Endodermal cell (in vitro differentiated cells): Measurements from ENCODE around the gene LPIN3. TPM values are rescaled to one million over a fixed set of nuclear protein-coding genes. Genes with fewer than 3 reads are reported as not detected.

Source experiments
- DNase-seq: peaks from one replicate; pipeline ENCODE4 v3.0.0-alpha.2; 2017
- H3K27ac ChIP-seq: 2 replicates; pipeline ENCODE4 v1.5.1; 2013; ENCODE audit warnings: mild to moderate bottlenecking, low read depth, low read length, moderate library complexity
- H3K27me3 ChIP-seq: 2 replicates; pipeline ENCODE4 v1.6.1; 2013; ENCODE audit warnings: mild to moderate bottlenecking, low read length, moderate library complexity; ENCODE audit not compliant: insufficient read depth, control insufficient read depth, poor library complexity, severe bottlenecking
- H3K36me3 ChIP-seq: 2 replicates; pipeline ENCODE4 v1.7.0; 2013; ENCODE audit warnings: mild to moderate bottlenecking, low read length, moderate library complexity; ENCODE audit not compliant: control insufficient read depth, insufficient read depth
- H3K4me1 ChIP-seq: one replicate; pipeline ENCODE4 v1.7.0; 2013; ENCODE audit warnings: low read length; ENCODE audit not compliant: control insufficient read depth, insufficient read depth
- H3K4me3 ChIP-seq: 2 replicates; pipeline ENCODE4 v1.5.1; 2013; ENCODE audit warnings: mild to moderate bottlenecking, low read length, moderate library complexity
- H3K9ac ChIP-seq: 2 replicates; pipeline ENCODE4 v1.6.1; 2013; ENCODE audit warnings: mild to moderate bottlenecking, low read length, moderate library complexity; ENCODE audit not compliant: poor library complexity, severe bottlenecking; ENCODE audit errors: extremely low read depth
- H3K9me3 ChIP-seq: 2 replicates; pipeline ENCODE4 v1.6.1; 2013; ENCODE audit warnings: mild to moderate bottlenecking, low read length, moderate library complexity; ENCODE audit not compliant: control insufficient read depth
- H3K27ac Mint-ChIP-seq: 2 replicates; pipeline ENCODE4 v1.8.0; 2020; ENCODE audit warnings: mixed read lengths
- H3K27me3 Mint-ChIP-seq: 2 replicates; pipeline ENCODE4 v1.8.0; 2021; ENCODE audit warnings: mild to moderate bottlenecking, mixed read lengths; ENCODE audit not compliant: insufficient read depth
- H3K36me3 Mint-ChIP-seq: 2 replicates; pipeline ENCODE4 v1.8.0; 2020; ENCODE audit warnings: low read depth, mixed read lengths
- H3K4me1 Mint-ChIP-seq: 2 replicates; pipeline ENCODE4 v1.8.0; 2020; ENCODE audit warnings: mixed read lengths
- H3K4me3 Mint-ChIP-seq: 2 replicates; pipeline ENCODE4 v1.8.0; 2020; ENCODE audit warnings: mild to moderate bottlenecking, moderate library complexity, mixed read lengths
- H3K9me3 Mint-ChIP-seq: 2 replicates; pipeline ENCODE4 v1.8.0; 2020; ENCODE audit warnings: mild to moderate bottlenecking, mixed read lengths
- WGBS, 2 experiments: methylation state at CpG; one replicate each; pipeline versions ENCODE4 v1.1.5 to v1.1.7; 2013; ENCODE audit warnings: missing lambda C conversion rate in 2 of 2, mixed read lengths in 1 of 2; ENCODE audit not compliant: insufficient coverage in 1 of 2, insufficient read length in 1 of 2; 5-methylcytosine and 5-hydroxymethylcytosine counted together
- total RNA-seq, 2 donors: library from RNA; stranded (reverse); fragmentation: NEBNext Ultra II Directional in 1 of 2; extraction: Animal tissue kit (Norgen Biotek cat#: 25700) in 1 of 2; gene quantifications; 2 replicates in 1 of 2; 3 replicates in 1 of 2; pipeline ENCODE4 v1.2.1, GENCODE V29; 2021
- TF ChIP-seq, protein P1 (sequence below): fragments of 200-600 bp; sonication (generic); conservative IDR thresholded peaks from 2 replicates; pipeline ENCODE4 v1.5.0; 2021; ENCODE audit warnings: antibody characterized with exemption, mild to moderate bottlenecking

LPIN3 gene
- total RNA-seq, 2 donors from 2014 or later: 13.1 to 13.2 TPM

DNA sequence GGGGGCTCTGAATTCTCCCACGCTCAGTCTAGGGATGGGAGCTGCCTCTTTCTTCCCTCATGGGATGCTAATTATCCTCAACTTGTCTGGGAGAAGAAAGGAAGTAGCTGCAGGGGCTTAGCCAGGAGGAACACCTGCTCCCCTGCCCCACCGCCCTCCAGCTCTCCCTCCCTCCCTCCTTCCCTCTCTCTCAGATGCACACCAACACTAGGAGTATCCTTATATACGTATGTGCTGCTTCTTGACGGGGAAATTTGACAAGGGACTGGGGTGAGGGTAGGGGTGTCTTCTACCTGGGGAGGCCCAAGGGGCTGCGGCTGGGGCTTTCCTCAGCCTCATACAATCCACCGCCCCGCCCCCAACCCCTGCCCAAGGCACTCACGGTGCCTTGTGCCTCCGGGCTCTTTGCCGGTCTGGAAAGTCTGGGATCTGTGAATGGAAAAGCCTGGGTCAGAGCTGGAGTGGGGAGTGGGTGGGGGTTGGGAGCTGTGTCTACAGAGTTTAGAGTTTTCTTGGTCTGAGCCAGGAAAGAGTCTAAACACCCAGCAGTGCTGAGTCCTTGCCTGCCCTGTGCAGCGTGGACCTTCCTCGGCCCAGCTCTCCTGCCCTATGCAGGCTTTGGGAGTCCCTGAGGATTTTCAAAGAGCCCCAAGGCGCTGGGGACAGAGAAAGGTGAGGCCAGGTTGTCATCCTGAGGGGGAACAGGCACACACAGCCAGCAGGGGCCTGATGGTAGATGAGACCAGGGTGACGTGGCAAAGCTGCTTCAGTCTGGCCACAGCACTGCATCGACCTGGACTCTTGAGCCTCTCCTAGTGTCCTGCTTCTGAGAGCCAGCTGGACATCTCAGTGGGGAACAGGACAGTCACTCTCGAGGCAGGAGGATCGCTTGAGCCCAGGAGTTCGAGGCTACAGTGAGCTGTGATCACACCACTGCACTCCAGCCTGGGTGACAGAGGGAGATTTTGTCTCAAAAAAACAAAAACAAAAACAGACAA, 55.3 kb downstream of the LPIN3 start:
- H3K27me3 ChIP-seq: no peaks in the 10 kb centered on the region
- Mint-ChIP-seq H3K9me3 (no peaks in the 10 kb centered on the region), H3K27me3 (no peaks in the 10 kb centered on the region), H3K36me3 (no peaks in the 10 kb centered on the region), H3K4me3 (no peak overlapping the region), H3K27ac (no peak overlapping the region), H3K4me1 (peaks cover 9% of the 10 kb centered on the region)
- H3K9ac ChIP-seq: no peak overlapping the region
- TF ChIP-seq, protein P1, sequence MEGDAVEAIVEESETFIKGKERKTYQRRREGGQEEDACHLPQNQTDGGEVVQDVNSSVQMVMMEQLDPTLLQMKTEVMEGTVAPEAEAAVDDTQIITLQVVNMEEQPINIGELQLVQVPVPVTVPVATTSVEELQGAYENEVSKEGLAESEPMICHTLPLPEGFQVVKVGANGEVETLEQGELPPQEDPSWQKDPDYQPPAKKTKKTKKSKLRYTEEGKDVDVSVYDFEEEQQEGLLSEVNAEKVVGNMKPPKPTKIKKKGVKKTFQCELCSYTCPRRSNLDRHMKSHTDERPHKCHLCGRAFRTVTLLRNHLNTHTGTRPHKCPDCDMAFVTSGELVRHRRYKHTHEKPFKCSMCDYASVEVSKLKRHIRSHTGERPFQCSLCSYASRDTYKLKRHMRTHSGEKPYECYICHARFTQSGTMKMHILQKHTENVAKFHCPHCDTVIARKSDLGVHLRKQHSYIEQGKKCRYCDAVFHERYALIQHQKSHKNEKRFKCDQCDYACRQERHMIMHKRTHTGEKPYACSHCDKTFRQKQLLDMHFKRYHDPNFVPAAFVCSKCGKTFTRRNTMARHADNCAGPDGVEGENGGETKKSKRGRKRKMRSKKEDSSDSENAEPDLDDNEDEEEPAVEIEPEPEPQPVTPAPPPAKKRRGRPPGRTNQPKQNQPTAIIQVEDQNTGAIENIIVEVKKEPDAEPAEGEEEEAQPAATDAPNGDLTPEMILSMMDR: no peak
- no peaks in the 10 kb centered on the region for H3K9me3 ChIP-seq
- peaks cover 3% of the 10 kb centered on the region for H3K4me1 ChIP-seq
- peak overlapping the region; percentile 78 for H3K27ac ChIP-seq
- H3K36me3 ChIP-seq: no peaks in the 10 kb centered on the region
- no peak for DNase-seq
- 75 to 85% methylated on average over 4 to 17 of the region's 18 CpGs for WGBS, 2 experiments
- no peak overlapping the region for H3K4me3 ChIP-seq

DNA sequence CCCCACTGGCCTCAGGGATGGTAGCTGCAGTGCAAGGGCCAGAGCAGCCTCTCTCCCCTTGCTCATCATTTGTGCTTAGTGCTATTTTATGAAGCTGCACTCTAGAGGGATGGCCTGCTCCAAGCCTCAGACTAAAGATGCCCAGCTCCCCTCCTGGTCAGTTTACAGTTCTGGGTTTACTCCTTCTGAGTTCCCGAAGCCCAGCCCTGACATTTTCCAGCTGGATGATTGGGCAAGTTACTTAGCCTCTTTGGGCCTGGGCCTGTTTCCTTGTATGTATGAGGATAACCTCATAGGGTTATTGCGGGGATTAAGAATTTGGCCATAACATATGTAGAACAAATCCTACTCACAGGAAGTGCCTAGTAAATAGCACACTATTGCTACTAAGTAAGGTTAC, 57.8 kb downstream of the LPIN3 start:
- H3K27ac Mint-ChIP-seq: no peak overlapping the region
- Histone ChIP-seq H3K27ac (no peak overlapping the region), H3K9ac (no peak overlapping the region), H3K36me3 (peaks cover 9% of the 10 kb centered on the region), H3K27me3 (no peaks in the 10 kb centered on the region), H3K4me1 (peaks cover 3% of the 10 kb centered on the region), H3K4me3 (no peak overlapping the region), H3K9me3 (no peaks in the 10 kb centered on the region)
- H3K4me1 Mint-ChIP-seq: peaks cover 4% of the 10 kb centered on the region
- no peak overlapping the region for H3K4me3 Mint-ChIP-seq
- peaks cover 12% of the 10 kb centered on the region for H3K36me3 Mint-ChIP-seq
- H3K9me3 Mint-ChIP-seq: no peaks in the 10 kb centered on the region
- DNase-seq: no peak
- TF ChIP-seq, protein P1: no peak
- 94% methylated on average over 2 of the region's 2 CpGs; no CpG with 5 or more reads in 1 of the 2 experiments for WGBS, 2 experiments
- H3K27me3 Mint-ChIP-seq: no peaks in the 10 kb centered on the region

DNA sequence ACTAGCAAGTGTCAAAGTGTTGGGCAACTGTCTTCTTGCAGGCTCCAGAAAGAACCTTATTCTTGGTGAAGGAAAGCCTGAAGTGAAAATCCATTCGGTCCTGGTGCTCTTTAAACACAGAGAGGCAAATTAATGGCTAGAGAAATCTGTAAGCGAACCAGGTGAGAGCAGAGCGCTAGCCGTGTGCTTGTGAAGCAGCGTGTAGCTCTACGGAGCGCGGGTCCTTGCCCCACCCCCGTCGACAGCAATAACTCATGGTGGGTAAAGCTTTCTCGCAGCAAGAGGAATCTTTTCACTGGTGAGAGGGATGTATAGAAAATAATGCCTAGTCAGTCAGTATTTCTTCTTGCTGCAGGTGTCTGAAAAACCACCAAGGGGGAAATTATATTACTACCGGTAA, 63.0 kb downstream of the LPIN3 start:
- Mint-ChIP-seq H3K4me3 (no peak overlapping the region), H3K4me1 (no peaks in the 10 kb centered on the region), H3K36me3 (peaks cover 54% of the 10 kb centered on the region), H3K9me3 (no peaks in the 10 kb centered on the region), H3K27me3 (no peaks in the 10 kb centered on the region), H3K27ac (no peak overlapping the region)
- Histone ChIP-seq H3K27ac (no peak overlapping the region), H3K36me3 (peaks cover 54% of the 10 kb centered on the region), H3K9ac (no peak overlapping the region), H3K4me1 (no peaks in the 10 kb centered on the region), H3K27me3 (no peaks in the 10 kb centered on the region), H3K4me3 (no peak overlapping the region), H3K9me3 (no peaks in the 10 kb centered on the region)
- TF ChIP-seq, protein P1: no peak
- DNase-seq: no peak
- 95% methylated on average over 5 to 11 of the region's 12 CpGs for WGBS, 2 experiments
